PC-3 (cell line): ENCODE results near the gene CCDC201.

Source experiments
- EZH2 ChIP-seq: fragments of 300-600 bp; sonication (generic); IDR thresholded peaks from one replicate; pipeline ENCODE4 v1.6.1; 2017; ENCODE audit warnings: antibody characterized with exemption, mild to moderate bottlenecking, low read length; ENCODE audit not compliant: unreplicated experiment
- EZH2phosphoT487 ChIP-seq: fragments of 300-600 bp; sonication (generic); IDR thresholded peaks from 2 replicates; pipeline ENCODE4 v1.6.1; 2018; ENCODE audit warnings: mild to moderate bottlenecking, antibody characterized with exemption, low read length, borderline replicate concordance
- TF ChIP-seq, protein P1 (sequence below): fragments of 300-600 bp; sonication (generic); conservative IDR thresholded peaks from 2 replicates; pipeline ENCODE4 v1.5.1; 2017; ENCODE audit warnings: antibody characterized with exemption, low read depth, mild to moderate bottlenecking, low read length

DNA sequence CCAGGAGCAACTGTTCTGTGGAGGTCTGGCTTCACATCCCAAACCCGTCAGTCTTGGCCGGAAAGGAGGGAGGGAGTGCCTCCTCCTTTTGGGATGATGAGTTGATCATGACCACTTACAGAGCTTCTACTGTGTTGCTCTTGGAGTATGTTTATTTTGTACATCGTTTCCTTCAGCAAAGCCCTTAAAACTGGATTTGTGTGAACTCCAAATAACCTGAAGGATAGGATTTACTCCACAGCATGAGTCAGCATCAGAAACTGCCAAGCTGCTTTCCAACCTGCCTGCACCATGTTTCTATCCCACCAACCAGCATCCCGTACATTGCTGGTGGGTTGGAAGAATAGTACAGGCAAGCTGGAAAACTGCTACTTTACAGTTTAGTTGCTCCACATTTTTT is 3.5 kb downstream of the CCDC201 start:
- TF ChIP-seq, protein P1, sequence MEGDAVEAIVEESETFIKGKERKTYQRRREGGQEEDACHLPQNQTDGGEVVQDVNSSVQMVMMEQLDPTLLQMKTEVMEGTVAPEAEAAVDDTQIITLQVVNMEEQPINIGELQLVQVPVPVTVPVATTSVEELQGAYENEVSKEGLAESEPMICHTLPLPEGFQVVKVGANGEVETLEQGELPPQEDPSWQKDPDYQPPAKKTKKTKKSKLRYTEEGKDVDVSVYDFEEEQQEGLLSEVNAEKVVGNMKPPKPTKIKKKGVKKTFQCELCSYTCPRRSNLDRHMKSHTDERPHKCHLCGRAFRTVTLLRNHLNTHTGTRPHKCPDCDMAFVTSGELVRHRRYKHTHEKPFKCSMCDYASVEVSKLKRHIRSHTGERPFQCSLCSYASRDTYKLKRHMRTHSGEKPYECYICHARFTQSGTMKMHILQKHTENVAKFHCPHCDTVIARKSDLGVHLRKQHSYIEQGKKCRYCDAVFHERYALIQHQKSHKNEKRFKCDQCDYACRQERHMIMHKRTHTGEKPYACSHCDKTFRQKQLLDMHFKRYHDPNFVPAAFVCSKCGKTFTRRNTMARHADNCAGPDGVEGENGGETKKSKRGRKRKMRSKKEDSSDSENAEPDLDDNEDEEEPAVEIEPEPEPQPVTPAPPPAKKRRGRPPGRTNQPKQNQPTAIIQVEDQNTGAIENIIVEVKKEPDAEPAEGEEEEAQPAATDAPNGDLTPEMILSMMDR = no peak
- TF ChIP-seq EZH2phosphoT487 (no peak), EZH2 (no peak)
